ENCODE results near the gene RAB33B.

RAB33B gene

GRCh38 chr4:139501117-139501516 is 47.2 kb downstream of the RAB33B start:
- Histone ChIP-seq H3K4me3 (ENCODE audit: low read depth, low read length) (no peak overlapping the region), H3K4me1 (ENCODE audit: control insufficient read depth, insufficient read depth, low read length) (no peaks in the 10 kb centered on the region), H3K27ac (ENCODE audit: extremely low read depth, low read depth, low read length) (no peak overlapping the region), H3K36me3 (ENCODE audit: control insufficient read depth in 2 of 2, insufficient read depth in 1 of 2, low read length in 2 of 2) (peaks cover 0 to 6% of the 10 kb centered on the region in 2 experiments; a peak in 1 of 3 replicates), H3K9me3 (ENCODE audit: control insufficient read depth, insufficient read depth, low read depth, low read length) (no peaks in the 10 kb centered on the region)
- ChIA-PET CTCF (interaction anchor here (0.6 to 1.0 kb wide), 2 partner anchors 69 to 85 kb away, joined by 3 to 4 read pairs; no protein-coding TSS in a partner anchor), POLR2A (no interaction called here)
- TF ChIP-seq OVOL3 (tag by site-specific recombination; IDR thresholded peaks at IDR 0.05) (peak; percentile 88; the same call in 1 of the 2 replicates), PRDM6 (tag by site-specific recombination; IDR thresholded peaks at IDR 0.05) (peak; percentile 63), KLF7 (tag by site-specific recombination; IDR thresholded peaks at IDR 0.05; ENCODE audit: borderline replicate concordance) (no peak)

- H3K9me3 ChIP-seq (ENCODE audit: control insufficient read depth, insufficient read depth, low read depth, low read length): no peaks in the 10 kb centered on the region
- no peaks in the 10 kb centered on the region for H3K4me1 ChIP-seq (ENCODE audit: control insufficient read depth, insufficient read depth, low read length)
- peaks cover 0 to 9% of the 10 kb centered on the region in 2 experiments; a peak in 1 of 3 replicates for H3K36me3 ChIP-seq (ENCODE audit: control insufficient read depth in 2 of 2, insufficient read depth in 1 of 2, low read length in 2 of 2)
- CTCF ChIA-PET: interaction anchor here (0.6 kb wide), 1 partner anchor 70 kb away, joined by 3 read pairs; no protein-coding TSS in a partner anchor
- TF ChIP-seq ZNF394 (tag by site-specific recombination; IDR thresholded peaks at IDR 0.05; ENCODE audit: borderline replicate concordance) (no peak), ZBTB17 (tag by site-specific recombination; IDR thresholded peaks at IDR 0.05) (peak; percentile 61), SETDB1 (IDR thresholded peaks at IDR 0.05; ENCODE audit: insufficient read length, low read length) (no peak), PBX3 (CRISPR knock-in tag; IDR thresholded peaks at IDR 0.05) (no peak)
- H3K4me3 ChIP-seq (ENCODE audit: low read depth, low read length): no peak overlapping the region
- H3K27ac ChIP-seq (ENCODE audit: extremely low read depth, low read depth, low read length): no peak overlapping the region
- POLR2A ChIA-PET: no interaction called here
These were observed 47.6 kb downstream of the RAB33B start for GRCh38 chr4:139501527-139501926.

GRCh38 chr4:139501927-139502899 is 48.3 kb downstream of the RAB33B start:
- TF ChIP-seq ZFHX2 (tag by site-specific recombination; conservative IDR thresholded peaks at IDR 0.05) (peak; percentile 25), PRDM6 (tag by site-specific recombination; IDR thresholded peaks at IDR 0.05) (0 out of 2 replicates have a peak, but pooled peaks have one; percentile 11), ZBTB17 (tag by site-specific recombination; IDR thresholded peaks at IDR 0.05) (peak; percentile 18; the same call in 1 of the 2 replicates), ZBTB6 (tag by site-specific recombination; IDR thresholded peaks at IDR 0.05) (no peak), ZBTB48 (tag by site-specific recombination; IDR thresholded peaks at IDR 0.05) (no peak)
- H3K27ac ChIP-seq (ENCODE audit: extremely low read depth, low read depth, low read length): no peak overlapping the region
- H3K4me3 ChIP-seq (ENCODE audit: low read depth, low read length): no peak overlapping the region
- H3K4me1 ChIP-seq (ENCODE audit: control insufficient read depth, insufficient read depth, low read length): no peaks in the 10 kb centered on the region
- ChIA-PET CTCF (interaction anchor here (0.6 kb wide), 1 partner anchor 14 kb away, joined by 4 read pairs; no protein-coding TSS in a partner anchor), POLR2A (no interaction called here)
- peaks cover 0 to 16% of the 10 kb centered on the region in 2 experiments; a peak in 1 of 3 replicates for H3K36me3 ChIP-seq (ENCODE audit: control insufficient read depth in 2 of 2, insufficient read depth in 1 of 2, low read length in 2 of 2)
- no peaks in the 10 kb centered on the region for H3K9me3 ChIP-seq (ENCODE audit: control insufficient read depth, insufficient read depth, low read depth, low read length)
